NB4 (cell line): Measurements from ENCODE around the gene PON2.

Experiments used
- POLR2A ChIP-seq: IDR thresholded peaks from 2 replicates; pipeline ENCODE4 v1.6.1; 2011; ENCODE audit warnings: mild to moderate bottlenecking; ENCODE audit not compliant: insufficient read length; ENCODE audit errors: extremely low read depth
- TF ChIP-seq, protein P1 (sequence below): IDR thresholded peaks from one replicate; pipeline ENCODE4 v1.5.1; 2012; ENCODE audit warnings: low read depth, low read length

DNA sequence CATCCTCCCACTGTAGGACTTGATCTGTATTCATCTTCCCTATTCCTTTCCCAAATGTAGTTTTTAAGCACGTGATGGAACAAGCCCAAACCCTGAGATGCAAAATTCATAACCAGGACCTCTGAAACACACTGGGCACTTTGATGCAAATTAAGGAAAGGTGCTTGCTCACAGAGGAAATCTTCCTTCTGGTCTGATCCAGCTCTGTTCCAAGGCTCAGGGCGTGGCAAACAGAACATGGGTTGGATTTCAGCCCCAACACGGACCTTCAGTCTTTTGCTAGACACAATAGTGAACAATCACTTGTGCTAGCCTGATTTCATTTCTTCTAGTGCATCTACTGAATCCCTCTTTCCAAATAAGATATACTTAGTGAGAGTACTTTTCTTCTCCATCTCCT lies 66.6 kb downstream of the PON2 start:
- TF ChIP-seq, protein P1, sequence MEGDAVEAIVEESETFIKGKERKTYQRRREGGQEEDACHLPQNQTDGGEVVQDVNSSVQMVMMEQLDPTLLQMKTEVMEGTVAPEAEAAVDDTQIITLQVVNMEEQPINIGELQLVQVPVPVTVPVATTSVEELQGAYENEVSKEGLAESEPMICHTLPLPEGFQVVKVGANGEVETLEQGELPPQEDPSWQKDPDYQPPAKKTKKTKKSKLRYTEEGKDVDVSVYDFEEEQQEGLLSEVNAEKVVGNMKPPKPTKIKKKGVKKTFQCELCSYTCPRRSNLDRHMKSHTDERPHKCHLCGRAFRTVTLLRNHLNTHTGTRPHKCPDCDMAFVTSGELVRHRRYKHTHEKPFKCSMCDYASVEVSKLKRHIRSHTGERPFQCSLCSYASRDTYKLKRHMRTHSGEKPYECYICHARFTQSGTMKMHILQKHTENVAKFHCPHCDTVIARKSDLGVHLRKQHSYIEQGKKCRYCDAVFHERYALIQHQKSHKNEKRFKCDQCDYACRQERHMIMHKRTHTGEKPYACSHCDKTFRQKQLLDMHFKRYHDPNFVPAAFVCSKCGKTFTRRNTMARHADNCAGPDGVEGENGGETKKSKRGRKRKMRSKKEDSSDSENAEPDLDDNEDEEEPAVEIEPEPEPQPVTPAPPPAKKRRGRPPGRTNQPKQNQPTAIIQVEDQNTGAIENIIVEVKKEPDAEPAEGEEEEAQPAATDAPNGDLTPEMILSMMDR = no peak
- TF ChIP-seq POLR2A = no peak
